GM18498 (cell line): ENCODE data around the gene ANKRD55.
"Not testable (repeated sequence)": the region's sequence is repeated elsewhere in the genome, so short reads cannot be mapped to it uniquely, and the experiment has no call there.

Source experiments
- ATAC-seq: cut with Tn5 transposase; IDR thresholded peaks from one replicate; pipeline ENCODE4 v1.9.1; 2021; ENCODE audit warnings: mild to moderate bottlenecking, moderate library complexity; ENCODE audit not compliant: unreplicated experiment

ANKRD55 gene

GRCh38 chr5:56083286-56083854, 149.8 kb downstream of the ANKRD55 start:
- no peak for ATAC-seq

GRCh38 chr5:56081053-56081642, 152.0 kb downstream of the ANKRD55 start:
- peak; percentile 50 for ATAC-seq

DNA sequence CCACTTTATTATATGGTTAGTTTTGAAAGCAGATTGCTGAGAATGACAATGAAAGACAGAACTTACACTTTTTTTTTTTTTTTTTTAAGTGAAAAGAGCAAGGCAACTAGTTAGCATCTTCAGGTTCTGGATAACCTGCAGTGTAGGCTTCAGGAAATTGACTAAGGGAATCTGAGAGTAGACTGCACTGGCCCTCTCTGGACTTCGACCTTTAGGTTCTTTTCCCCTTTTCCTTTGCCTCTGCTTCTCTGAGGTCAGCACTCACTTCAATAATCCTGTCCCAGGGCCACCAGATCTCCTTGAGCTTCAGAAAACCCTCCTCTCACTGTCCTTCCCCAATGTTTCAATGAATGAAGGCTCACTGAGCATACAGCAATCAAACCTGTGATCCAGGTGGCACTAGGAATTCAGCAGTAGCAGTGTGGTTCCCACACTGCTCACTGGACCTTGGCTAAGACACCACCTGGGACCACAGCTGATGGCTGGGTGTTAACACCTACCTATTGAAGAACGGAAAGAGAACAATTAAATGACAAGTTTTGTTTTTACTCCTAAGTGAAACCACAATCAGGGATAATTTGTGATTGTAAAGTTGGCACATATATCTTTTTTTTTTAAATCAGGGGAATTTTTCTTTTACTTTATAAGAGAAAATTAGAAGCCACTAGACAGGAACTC, 152.6 kb downstream of the ANKRD55 start:
- peak; percentile 75 for ATAC-seq

GRCh38 chr5:56079157-56079500, 154.0 kb downstream of the ANKRD55 start:
- not testable (repeated sequence) for ATAC-seq

GRCh38 chr5:56078278-56079156, 154.6 kb downstream of the ANKRD55 start:
- ATAC-seq: no peak

DNA sequence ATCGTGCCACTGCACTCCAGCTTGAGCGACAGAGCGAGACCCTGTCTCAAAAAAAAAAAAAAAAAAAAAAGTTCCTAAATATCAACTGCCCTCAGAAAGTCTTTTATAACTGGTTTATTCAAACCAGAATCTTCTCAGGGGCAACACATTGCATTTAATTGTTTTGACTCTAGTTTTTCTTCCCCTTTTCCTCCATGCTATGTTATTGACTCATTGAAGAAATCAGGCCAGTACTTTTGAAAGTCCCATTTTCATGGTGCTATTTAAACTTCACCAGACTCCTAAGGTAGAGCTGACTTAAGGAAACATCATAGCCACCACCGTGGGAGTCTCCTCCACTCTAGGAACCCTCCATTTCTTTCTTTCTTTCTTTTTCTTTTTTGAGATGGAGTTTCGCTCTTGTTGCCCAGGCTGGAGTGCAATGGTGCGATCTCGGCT, 155.3 kb downstream of the ANKRD55 start:
- no peak for ATAC-seq

- ATAC-seq: no peak
Measured at GRCh38 chr5:56076486-56076885, 156.6 kb downstream of the ANKRD55 start.

- no peak for ATAC-seq
Measured at GRCh38 chr5:56075361-56075760, 157.8 kb downstream of the ANKRD55 start.

DNA sequence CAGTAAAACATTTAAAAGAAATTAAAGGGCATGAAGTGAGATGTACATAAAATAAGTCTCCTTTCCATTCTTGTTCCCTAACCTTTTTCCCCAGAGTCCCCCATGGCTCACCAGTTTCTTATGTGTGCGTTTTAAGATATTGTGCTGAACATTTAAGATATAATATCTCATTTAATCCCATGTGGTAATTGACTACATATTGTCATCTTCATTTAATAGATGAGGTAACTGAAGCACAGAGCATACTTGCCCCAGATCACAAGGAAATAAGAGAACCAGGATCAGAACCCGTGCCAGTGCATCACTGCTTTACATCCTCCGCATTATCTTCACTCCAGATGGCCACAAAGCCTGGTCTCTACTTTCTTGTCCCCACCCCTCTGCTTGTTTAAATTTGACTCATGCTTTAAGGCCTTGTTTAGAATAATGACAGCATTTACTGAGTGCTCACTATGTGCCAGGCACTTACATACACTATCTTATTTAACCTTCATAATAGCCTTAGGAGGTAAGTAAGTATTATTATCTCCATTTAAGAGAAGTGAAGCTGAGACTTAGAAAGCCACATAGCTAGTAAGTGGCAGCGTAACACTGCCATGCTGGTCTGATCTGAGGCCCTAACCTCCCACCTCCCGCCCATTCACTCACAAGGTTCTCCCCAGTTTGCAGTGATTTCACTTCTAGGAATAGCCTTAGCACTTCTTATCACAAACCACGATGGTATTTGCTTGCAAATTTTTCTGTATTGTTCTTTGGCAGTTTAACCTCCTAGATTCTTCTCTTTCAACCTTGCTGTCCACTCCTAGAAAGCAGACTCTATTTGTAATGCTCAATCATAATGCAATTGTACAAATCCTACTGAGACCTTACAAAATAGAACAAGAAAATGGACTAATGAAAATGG, 160.0 kb downstream of the ANKRD55 start:
- ATAC-seq: no peak

- ATAC-seq: no peak
Measured at GRCh38 chr5:56071470-56071869, 161.7 kb downstream of the ANKRD55 start.

DNA sequence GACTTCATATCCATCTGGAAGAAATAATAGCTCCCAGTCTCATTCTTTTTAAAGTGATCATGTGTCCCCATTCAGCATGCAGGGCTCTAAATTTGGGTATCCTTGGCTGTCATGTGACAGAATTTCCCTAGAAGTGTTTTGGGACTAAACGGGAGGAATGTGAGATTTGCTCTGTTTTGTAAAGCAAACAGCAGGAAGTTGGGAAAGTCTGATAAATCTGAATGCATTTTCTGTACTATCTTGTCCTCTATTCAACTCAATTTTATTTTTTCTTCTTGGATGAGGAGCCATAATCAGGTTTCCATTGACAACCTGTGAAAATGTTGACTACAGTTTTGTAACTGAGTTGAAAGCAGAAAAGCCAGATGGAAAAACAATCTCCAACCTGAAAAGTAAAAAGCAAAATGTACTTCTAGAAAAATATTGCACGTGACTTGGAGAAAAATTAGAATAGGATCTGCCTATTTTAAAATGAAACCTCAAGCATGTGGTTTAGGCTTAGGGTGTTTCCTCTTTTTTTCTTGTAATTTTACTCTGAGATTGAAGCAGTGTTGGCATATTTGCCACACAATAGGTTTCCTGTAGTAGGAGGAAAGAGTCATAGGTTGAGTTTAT, 162.2 kb downstream of the ANKRD55 start:
- ATAC-seq: no peak

GRCh38 chr5:56069652-56070226, 163.4 kb downstream of the ANKRD55 start:
- ATAC-seq: no peak

DNA sequence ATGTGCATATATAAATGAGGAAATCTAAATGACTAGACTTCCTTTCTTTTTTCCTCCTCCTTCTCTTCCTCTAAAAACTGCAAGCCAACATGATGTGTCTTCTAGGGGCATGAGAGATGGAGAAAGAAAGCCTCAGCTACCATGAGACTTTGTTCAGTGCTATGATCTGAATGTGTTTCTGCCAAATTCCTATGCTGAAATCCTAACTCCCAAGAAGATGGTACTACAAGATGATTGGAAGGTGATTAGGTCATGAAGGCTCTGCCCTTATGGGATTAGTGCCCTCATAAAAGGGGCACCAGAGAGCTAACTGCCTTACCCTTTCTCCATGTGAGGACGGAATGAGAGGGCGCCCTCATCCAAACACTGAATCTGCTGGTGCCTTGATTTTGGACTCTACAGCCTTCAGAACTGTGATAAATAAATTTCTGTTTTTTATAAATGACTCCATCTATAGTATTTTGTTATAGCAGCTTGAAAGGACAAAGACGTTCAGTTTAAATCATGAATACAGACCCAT, 166.1 kb downstream of the ANKRD55 start:
- ATAC-seq: no peak

- no peak for ATAC-seq
Measured at GRCh38 chr5:56064984-56065383, 168.1 kb downstream of the ANKRD55 start.

GRCh38 chr5:56060276-56061110, 172.6 kb downstream of the ANKRD55 start:
- no peak for ATAC-seq

GRCh38 chr5:56059854-56060253, 173.3 kb downstream of the ANKRD55 start:
- ATAC-seq: no peak

DNA sequence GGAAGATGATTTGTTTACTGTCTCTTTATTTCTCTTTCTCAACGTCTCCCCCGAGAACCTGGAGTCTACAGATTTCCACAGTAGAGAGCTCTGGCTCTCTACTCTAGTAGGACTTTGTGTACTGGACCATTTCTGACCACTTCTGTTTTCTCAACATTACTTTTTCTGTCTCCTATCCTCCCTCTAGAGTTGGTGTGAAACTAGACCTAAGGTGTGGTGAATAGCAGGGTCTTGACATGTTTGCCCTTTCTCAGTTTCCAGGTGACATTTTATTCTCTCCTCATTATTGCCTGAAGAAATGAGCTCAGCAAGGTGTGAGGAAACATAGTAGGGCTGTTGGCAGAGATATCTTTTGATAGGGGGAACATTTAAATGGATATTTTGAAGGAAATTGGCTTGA, 176.3 kb downstream of the ANKRD55 start:
- peak; percentile 75 for ATAC-seq

DNA sequence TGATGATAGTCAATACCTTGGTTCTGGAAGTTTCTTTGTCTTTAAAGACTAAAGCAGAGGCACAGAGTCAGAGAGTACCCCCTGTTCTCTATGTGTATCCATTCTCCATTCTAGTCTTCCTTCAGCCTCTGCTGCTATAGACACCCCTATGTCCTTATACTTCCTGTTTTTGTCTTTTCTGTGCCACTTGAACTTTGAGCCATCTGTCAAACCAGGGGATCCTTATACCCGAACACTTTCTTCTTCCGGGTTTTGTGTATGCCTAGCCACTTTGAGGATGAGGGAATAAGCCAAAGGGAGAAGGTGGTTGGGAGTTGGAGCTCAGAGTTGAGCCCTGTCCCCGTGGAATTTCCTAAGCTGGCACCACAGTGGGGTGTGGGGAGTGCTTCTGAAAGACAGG, 177.3 kb downstream of the ANKRD55 start:
- no peak for ATAC-seq

GRCh38 chr5:56055287-56055686, 177.8 kb downstream of the ANKRD55 start:
- no peak for ATAC-seq
